Measurements from ENCODE around the gene CFAP206. TPM values are rescaled to one million over a fixed set of nuclear protein-coding genes. Genes with fewer than 3 reads are reported as not detected.

Gene CFAP206
- total and polyA plus RNA-seq, 10 of the 15 experiments (the other 5 are each of a cell fraction or from before 2014, with no cell fraction given), result 0.04 to 0.24 (median 0.09) TPM; not detected in 6

DNA sequence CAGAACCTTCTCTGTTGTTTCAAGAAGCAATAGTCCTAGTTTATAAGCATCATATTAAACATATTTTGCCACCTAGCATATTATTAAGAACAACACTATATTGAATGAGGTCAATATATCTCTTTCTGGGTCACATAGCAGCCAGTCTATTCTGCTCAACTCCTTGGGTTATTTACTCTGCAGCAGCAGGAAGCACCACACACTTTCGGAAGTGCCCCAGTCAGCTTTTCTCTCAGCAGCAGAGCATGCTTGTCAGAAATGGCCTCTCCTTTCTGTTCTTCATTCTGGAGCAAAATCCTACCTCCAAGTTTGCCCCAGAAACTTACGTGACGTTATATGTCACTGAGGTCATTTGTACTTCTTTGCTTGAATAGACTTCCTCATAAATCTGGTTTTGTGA is 22.7 kb downstream of the CFAP206 start:
- ChIA-PET POLR2A (interaction anchor here (0.5 kb wide), 1 partner anchor 19 kb away, joined by 3 read pairs; no protein-coding TSS in a partner anchor), SMC1A (ENCODE audit: uncharacterized antibody, unreplicated experiment) (no interaction called here), CTCF (interaction anchor here (1.3 kb wide), 1 partner anchor 351 kb away, joined by 3 read pairs; no protein-coding TSS in a partner anchor), RAD21 (ENCODE audit: unreplicated experiment) (no interaction called here)
- H4K20me1 ChIP-seq (ENCODE audit: control insufficient read depth, insufficient read depth), result no peaks in the 10 kb centered on the region
- H3K9ac ChIP-seq (ENCODE audit: control insufficient read depth, insufficient read depth, low read length), result no peak overlapping the region
- no peaks in the 10 kb centered on the region for H3K9me3 ChIP-seq (replicated peaks; ENCODE audit: control insufficient read depth, insufficient read depth, low read length)
- no peaks in the 10 kb centered on the region for H3K36me3 ChIP-seq (ENCODE audit: control insufficient read depth in 2 of 2, insufficient read depth in 2 of 2, low read length in 1 of 2)
- no peak for DNase-seq (ENCODE audit: low read depth, low spot score)
- WGBS (ENCODE audit: insufficient coverage, insufficient replicate concordance, low lambda C conversion rate, missing lambda C conversion rate), result 74% methylated on average over 3 of the region's 3 CpGs
- TF ChIP-seq CREM (IDR thresholded peaks at IDR 0.05; ENCODE audit: low read depth) (no peak), RFX5 (IDR thresholded peaks at IDR 0.05; ENCODE audit: low read depth, low read length) (no peak), FOXM1 (IDR thresholded peaks at IDR 0.05; ENCODE audit: low read depth, low read length) (no peak), FOXK2 (IDR thresholded peaks at IDR 0.05) (no peak), ZNF274 (IDR thresholded peaks at IDR 0.05; ENCODE audit: insufficient read depth, insufficient read length) (no peak), BRCA1 (IDR thresholded peaks at IDR 0.05; ENCODE audit: low read depth, low read length) (no peak), ZBED1 (IDR thresholded peaks at IDR 0.05; ENCODE audit: borderline replicate concordance) (no peak), POLR2AphosphoS2 (IDR thresholded peaks at IDR 0.05; ENCODE audit: low read depth, low read length) (no peak), TCF3 (IDR thresholded peaks at IDR 0.05; ENCODE audit: borderline replicate concordance, insufficient read depth, low read depth, low read length) (no peak), RAD21 (IDR thresholded peaks at IDR 0.05; ENCODE audit: insufficient read depth, low read depth, low read length) (no peak), TAF1 (IDR thresholded peaks at IDR 0.05; ENCODE audit: borderline replicate concordance, low read depth, low read length) (no peak), MXI1 (IDR thresholded peaks at IDR 0.05; ENCODE audit: low read depth, low read length) (no peak), CBFB (IDR thresholded peaks at IDR 0.05; ENCODE audit: low read depth) (no peak), RB1 (IDR thresholded peaks at IDR 0.05; ENCODE audit: borderline replicate concordance) (no peak)
- TF ChIP-seq, protein P1, sequence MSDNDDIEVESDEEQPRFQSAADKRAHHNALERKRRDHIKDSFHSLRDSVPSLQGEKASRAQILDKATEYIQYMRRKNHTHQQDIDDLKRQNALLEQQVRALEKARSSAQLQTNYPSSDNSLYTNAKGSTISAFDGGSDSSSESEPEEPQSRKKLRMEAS (IDR thresholded peaks at IDR 0.05; ENCODE audit: low read depth, low read length), result no peak
- H3K79me2 ChIP-seq (ENCODE audit: control insufficient read depth, insufficient read depth, low read length), result no peaks in the 10 kb centered on the region
- no peak overlapping the region for H2AFZ ChIP-seq (ENCODE audit: control insufficient read depth, low read depth, low read length)
- no peak overlapping the region for H3K4me2 ChIP-seq (ENCODE audit: control insufficient read depth, insufficient read depth)
- FAIRE-seq, result no peak
- H3K4me3 ChIP-seq, result no peak overlapping the region
- no TSS peak for BruUV-seq (replicated peaks)
- intact Hi-C loops (cut with micrococcal nuclease; ENCODE audit: unreplicated experiment), result no loop called here
- ATAC-seq, result no peak
- in situ Hi-C loops (cut with MboI), result no loop called here
- no peaks in the 10 kb centered on the region for H3K27me3 ChIP-seq (replicated peaks in 1 of 2; ENCODE audit: control insufficient read depth in 2 of 2, insufficient read depth in 2 of 2, low read length in 1 of 2)
- no peak overlapping the region for H3K27ac ChIP-seq (ENCODE audit: control insufficient read depth, insufficient read depth)
- no peaks in the 10 kb centered on the region for H3K4me1 ChIP-seq (ENCODE audit: control insufficient read depth, insufficient read depth, low read length)
